Brain microvascular endothelial cell (primary cell): ENCODE results near the gene IL5RA.

Source experiments
- DNase-seq: peaks from one replicate; pipeline ENCODE4 v3.0.0-alpha.2; 2020
- H3K27ac ChIP-seq: fragments of 250-450 bp; sonication (Bioruptor Pico); 2 replicates; pipeline ENCODE4 v1.5.1; 2020; ENCODE audit warnings: mild to moderate bottlenecking, moderate library complexity
- H3K27me3 ChIP-seq: fragments of 250-450 bp; sonication (Bioruptor Pico); replicated peaks from 2 replicates; pipeline ENCODE4 v1.5.1; 2020; ENCODE audit warnings: mild to moderate bottlenecking
- H3K36me3 ChIP-seq: fragments of 250-450 bp; sonication (Bioruptor Pico); replicated peaks from 2 replicates; pipeline ENCODE4 v1.5.1; 2020; ENCODE audit warnings: mild to moderate bottlenecking
- H3K4me3 ChIP-seq: 2 replicates; pipeline ENCODE4 v1.5.1; 2011; ENCODE audit warnings: low read depth, mild to moderate bottlenecking, control low read depth, low read length, moderate library complexity
- in situ Hi-C: cut with HindIII; loops from 2 replicates; pipeline ENCODE4 v1.10.0; 2017; ENCODE audit warnings: low sequenced_read_pairs, low pct_ligation_motif_present
- TF ChIP-seq, protein P1 (sequence below): IDR thresholded peaks from 2 replicates; pipeline ENCODE4 v1.5.1; 2011; ENCODE audit warnings: low read depth, mild to moderate bottlenecking, moderate library complexity, low read length, control low read depth, inconsistent platforms; ENCODE audit errors: missing control alignments

IL5RA gene

DNA sequence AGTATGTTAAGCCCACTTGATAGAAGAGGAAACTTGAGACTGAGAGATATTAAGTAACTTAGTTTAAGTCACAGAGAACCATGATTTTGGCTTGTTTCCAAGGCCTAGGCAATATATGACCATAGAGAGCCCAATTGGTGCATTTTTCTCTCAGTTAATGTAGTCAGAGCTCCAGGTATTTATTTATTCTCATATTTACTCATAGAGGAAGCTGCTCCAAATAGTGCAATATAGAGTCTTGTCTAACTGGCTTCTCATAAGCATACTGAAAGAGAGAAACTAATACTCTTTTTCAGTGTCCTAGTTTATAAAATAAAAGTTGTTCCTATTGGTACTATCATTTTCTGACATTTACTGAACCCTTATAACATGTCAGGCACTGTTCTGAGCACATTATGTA is 31.8 kb upstream of the IL5RA start:
- peaks cover 56% of the 10 kb centered on the region for H3K36me3 ChIP-seq
- in situ Hi-C loops, result no loop called here
- no peak overlapping the region for H3K27ac ChIP-seq

GRCh38 chr3:3137526-3137925 is 27.4 kb upstream of the IL5RA start:
- peaks cover 36% of the 10 kb centered on the region for H3K36me3 ChIP-seq

More for the DNA sequence above, 31.8 kb upstream of the IL5RA start:
- DNase-seq, result no peak
- TF ChIP-seq, protein P1, sequence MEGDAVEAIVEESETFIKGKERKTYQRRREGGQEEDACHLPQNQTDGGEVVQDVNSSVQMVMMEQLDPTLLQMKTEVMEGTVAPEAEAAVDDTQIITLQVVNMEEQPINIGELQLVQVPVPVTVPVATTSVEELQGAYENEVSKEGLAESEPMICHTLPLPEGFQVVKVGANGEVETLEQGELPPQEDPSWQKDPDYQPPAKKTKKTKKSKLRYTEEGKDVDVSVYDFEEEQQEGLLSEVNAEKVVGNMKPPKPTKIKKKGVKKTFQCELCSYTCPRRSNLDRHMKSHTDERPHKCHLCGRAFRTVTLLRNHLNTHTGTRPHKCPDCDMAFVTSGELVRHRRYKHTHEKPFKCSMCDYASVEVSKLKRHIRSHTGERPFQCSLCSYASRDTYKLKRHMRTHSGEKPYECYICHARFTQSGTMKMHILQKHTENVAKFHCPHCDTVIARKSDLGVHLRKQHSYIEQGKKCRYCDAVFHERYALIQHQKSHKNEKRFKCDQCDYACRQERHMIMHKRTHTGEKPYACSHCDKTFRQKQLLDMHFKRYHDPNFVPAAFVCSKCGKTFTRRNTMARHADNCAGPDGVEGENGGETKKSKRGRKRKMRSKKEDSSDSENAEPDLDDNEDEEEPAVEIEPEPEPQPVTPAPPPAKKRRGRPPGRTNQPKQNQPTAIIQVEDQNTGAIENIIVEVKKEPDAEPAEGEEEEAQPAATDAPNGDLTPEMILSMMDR, result no peak
- no peak overlapping the region for H3K4me3 ChIP-seq
- H3K27me3 ChIP-seq, result no peaks in the 10 kb centered on the region

DNA sequence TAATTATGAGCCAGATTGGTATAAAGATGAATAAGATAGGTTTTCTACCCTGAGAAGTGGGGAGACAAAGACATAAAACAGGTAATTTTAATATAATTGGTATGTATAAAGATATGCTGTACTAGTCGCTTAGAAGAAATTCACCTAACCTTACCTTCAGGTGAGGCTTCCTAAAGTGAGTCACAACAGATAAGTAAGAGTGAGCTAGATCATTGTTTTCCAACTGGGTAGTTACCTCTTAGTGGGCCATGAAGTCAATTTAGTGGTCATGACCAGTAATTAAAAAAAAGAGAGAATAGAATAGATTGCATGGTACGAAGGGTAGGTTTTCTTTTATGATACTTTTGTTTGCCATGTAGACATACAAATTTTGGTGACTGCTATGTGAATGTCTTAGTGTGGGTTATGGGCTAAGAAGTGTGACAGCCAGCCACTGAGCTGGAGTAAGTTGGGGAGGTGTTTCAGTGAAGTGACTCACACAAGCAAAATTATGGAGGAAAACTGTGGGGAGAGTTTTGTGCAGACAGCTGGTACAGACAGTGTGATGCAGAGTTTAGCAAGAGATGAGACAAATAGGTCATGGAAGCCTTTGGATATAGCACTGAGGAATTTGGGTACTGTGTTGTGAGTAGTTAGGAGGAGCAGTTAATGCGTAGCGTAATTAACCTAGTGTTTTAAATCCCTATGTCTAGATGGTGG is 24.7 kb upstream of the IL5RA start:
- peak; percentile 36 for DNase-seq
- Histone ChIP-seq H3K4me3 (no peak overlapping the region), H3K27me3 (no peaks in the 10 kb centered on the region), H3K27ac (no peak overlapping the region), H3K36me3 (peaks cover 21% of the 10 kb centered on the region)
- TF ChIP-seq, protein P1, result no peak
- in situ Hi-C loops, result no loop called here

More at GRCh38 chr3:3137526-3137925, 27.4 kb upstream of the IL5RA start:
- H3K27me3 ChIP-seq, result no peaks in the 10 kb centered on the region
- H3K27ac ChIP-seq, result no peak overlapping the region
- no peak for DNase-seq
- in situ Hi-C loops, result no loop called here
- TF ChIP-seq, protein P1, result no peak
- H3K4me3 ChIP-seq, result no peak overlapping the region

DNA sequence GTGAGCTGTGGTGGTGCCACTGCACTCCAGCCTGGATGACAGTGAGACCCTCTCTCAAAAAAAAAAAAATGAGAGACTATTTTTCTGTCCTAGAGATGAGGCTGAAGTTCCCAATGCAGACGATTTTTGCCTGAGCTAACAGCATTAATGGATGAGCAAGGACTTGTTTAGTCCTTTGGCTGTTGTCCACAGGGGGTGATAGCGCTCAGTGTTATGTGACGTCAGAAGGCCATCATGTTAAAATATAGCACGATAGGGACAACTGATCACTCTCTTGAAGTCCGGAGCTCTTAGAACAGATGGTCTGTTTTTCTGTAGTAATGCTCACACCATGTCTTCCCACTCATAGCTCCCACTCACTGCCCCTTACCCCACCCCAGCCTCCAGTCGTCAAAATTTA is 23.3 kb upstream of the IL5RA start:
- Histone ChIP-seq H3K36me3 (peaks cover 21% of the 10 kb centered on the region), H3K4me3 (no peak overlapping the region), H3K27ac (no peak overlapping the region), H3K27me3 (no peaks in the 10 kb centered on the region)
- no peak for DNase-seq
- TF ChIP-seq, protein P1, result peak; percentile 16
- in situ Hi-C loops, result no loop called here

DNA sequence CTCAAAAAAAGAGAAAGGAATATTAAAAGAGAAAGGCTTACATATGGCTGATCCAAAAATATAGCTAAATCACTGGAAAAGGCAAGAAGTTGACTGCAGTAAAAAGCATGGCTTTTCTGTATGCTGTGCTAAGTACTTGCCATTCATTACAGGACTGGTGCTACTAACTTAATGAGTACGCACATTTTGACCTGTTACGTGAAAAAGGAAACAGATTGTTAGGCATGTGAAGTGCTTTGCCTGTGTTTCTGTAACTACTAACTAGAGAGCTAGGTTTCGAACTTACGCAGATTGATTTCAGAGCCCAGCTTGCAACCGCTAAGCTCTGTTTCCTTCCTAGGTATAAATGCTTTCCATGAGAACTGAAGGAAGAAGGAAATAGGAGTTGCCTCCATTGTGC is 19.4 kb upstream of the IL5RA start:
- H3K36me3 ChIP-seq, result peaks cover 13% of the 10 kb centered on the region
- no peak overlapping the region for H3K27ac ChIP-seq
- in situ Hi-C loops, result no loop called here
- no peak for DNase-seq
- TF ChIP-seq, protein P1, result no peak
- H3K27me3 ChIP-seq, result no peaks in the 10 kb centered on the region
- H3K4me3 ChIP-seq, result no peak overlapping the region
